Liver (tissue), 9 donors: Measurements from ENCODE around the gene STX2. TPM values are rescaled to one million over a fixed set of nuclear protein-coding genes. Genes with fewer than 3 reads are reported as not detected.

Experiments used
- DNase-seq: peaks from one replicate; pipeline ENCODE4 v3.0.0-alpha.2; 2017; ENCODE audit warnings: low spot score
- H3K27ac ChIP-seq, 2 donors: one replicate each; pipeline ENCODE4 v1.7.0; 2013; ENCODE audit warnings: inconsistent platforms in 2 of 2, low read length in 2 of 2, control low read depth in 1 of 2, low read depth in 1 of 2, mild to moderate bottlenecking in 1 of 2
- H3K27me3 ChIP-seq, 4 donors: one replicate each; pipeline versions ENCODE4 v1.6.1 to v1.7.0; 2013; ENCODE audit warnings: low read length in 3 of 4, inconsistent platforms in 1 of 4, mild to moderate bottlenecking in 1 of 4, moderate library complexity in 1 of 4; ENCODE audit not compliant: control insufficient read depth in 4 of 4, insufficient read depth in 4 of 4
- H3K36me3 ChIP-seq, 4 donors: one replicate each; pipeline versions ENCODE4 v1.6.1 to v1.7.0; 2013; ENCODE audit warnings: low read length in 3 of 4, mild to moderate bottlenecking in 3 of 4, low read depth in 1 of 4, moderate library complexity in 1 of 4; ENCODE audit not compliant: control insufficient read depth in 4 of 4, insufficient read depth in 3 of 4
- H3K4me1 ChIP-seq, 4 donors: one replicate each; pipeline versions ENCODE4 v1.6.1 to v1.7.0; 2013; ENCODE audit warnings: low read length in 3 of 4, mild to moderate bottlenecking in 3 of 4, moderate library complexity in 1 of 4; ENCODE audit not compliant: control insufficient read depth in 4 of 4, insufficient read depth in 4 of 4
- H3K4me3 ChIP-seq, 3 donors: one replicate each; pipeline versions ENCODE4 v1.6.1 to v1.7.0; 2013; ENCODE audit warnings: low read length in 3 of 3, control low read depth in 1 of 3, low read depth in 1 of 3, mild to moderate bottlenecking in 1 of 3
- H3K9ac ChIP-seq, 2 donors: one replicate each; pipeline ENCODE4 v1.7.0; 2013; ENCODE audit warnings: low read length in 2 of 2, mild to moderate bottlenecking in 2 of 2, moderate library complexity in 2 of 2, control low read depth in 1 of 2, low read depth in 1 of 2
- H3K9me3 ChIP-seq, 4 donors: one replicate each; pipeline versions ENCODE4 v1.6.1 to v1.7.0; 2013; ENCODE audit warnings: low read length in 3 of 4; ENCODE audit not compliant: control insufficient read depth in 4 of 4
- EGR1 ChIP-seq, 2 donors: IDR thresholded peaks; 2 replicates each; pipeline ENCODE4 v1.6.1; 2016 to 2018; ENCODE audit warnings: antibody characterized with exemption in 2 of 2, low read depth in 2 of 2
- FOXA1 ChIP-seq: IDR thresholded peaks from 2 replicates; pipeline ENCODE4 v1.6.1; 2016; ENCODE audit warnings: antibody characterized with exemption
- FOXA2 ChIP-seq: IDR thresholded peaks from 2 replicates; pipeline ENCODE4 v1.6.1; 2016; ENCODE audit warnings: antibody characterized with exemption
- GABPA ChIP-seq, 2 donors: IDR thresholded peaks in 1 of 2; conservative IDR thresholded peaks in 1 of 2; 2 replicates each; pipeline ENCODE4 v1.6.1; 2016; ENCODE audit warnings: antibody characterized with exemption in 2 of 2, mild to moderate bottlenecking in 1 of 2, moderate library complexity in 1 of 2
- HNF4A ChIP-seq, 2 donors: conservative IDR thresholded peaks; 2 replicates each; pipeline ENCODE4 v1.6.1; 2016; ENCODE audit warnings: antibody characterized with exemption in 2 of 2, mild to moderate bottlenecking in 2 of 2
- HNF4G ChIP-seq: IDR thresholded peaks from 2 replicates; pipeline ENCODE4 v1.6.1; 2016; ENCODE audit warnings: antibody characterized with exemption
- JUND ChIP-seq, 2 donors: IDR thresholded peaks; 2 replicates each; pipeline ENCODE4 v1.6.1; 2016; ENCODE audit warnings: antibody characterized with exemption in 2 of 2
- NR2F2 ChIP-seq: IDR thresholded peaks from 2 replicates; pipeline ENCODE4 v1.6.1; 2016; ENCODE audit warnings: antibody characterized with exemption
- RAD21 ChIP-seq, 2 donors: IDR thresholded peaks; 2 replicates each; pipeline ENCODE4 v1.6.1; 2016; ENCODE audit warnings: antibody characterized with exemption in 2 of 2, mild to moderate bottlenecking in 2 of 2
- RXRA ChIP-seq, 2 donors: IDR thresholded peaks; 2 replicates each; pipeline ENCODE4 v1.6.1; 2017 to 2018; ENCODE audit warnings: antibody characterized with exemption in 2 of 2, mild to moderate bottlenecking in 1 of 2
- SP1 ChIP-seq: IDR thresholded peaks from 2 replicates; pipeline ENCODE4 v1.6.1; 2018; ENCODE audit warnings: antibody characterized with exemption, mild to moderate bottlenecking
- TAF1 ChIP-seq: conservative IDR thresholded peaks from 2 replicates; pipeline ENCODE4 v1.6.1; 2016; ENCODE audit warnings: antibody characterized with exemption, mild to moderate bottlenecking
- YY1 ChIP-seq: IDR thresholded peaks from 2 replicates; pipeline ENCODE4 v1.6.1; 2016; ENCODE audit warnings: antibody characterized with exemption, mild to moderate bottlenecking
- WGBS: extraction: QIAGEN DNeasy Blood & Tissue Kit; methylation state at CpG from one replicate; pipeline ENCODE4 v1.1.7; 2013; 5-methylcytosine and 5-hydroxymethylcytosine counted together
- polyA plus RNA-seq, 2 donors: library from polyadenylated mRNA; stranded (reverse) in 1 of 2; unstranded in 1 of 2; fragments of 200-250 nt in 1 of 2; fragments of >200 nt in 1 of 2; fragmentation: Nextera tagmentation in 1 of 2; extraction: Ambion mirVana in 1 of 2; gene quantifications; one replicate each; pipeline versions ENCODE4 v1.2.1 to v1.2.3, GENCODE V29; 2013 to 2015
- total RNA-seq, 2 donors: library from RNA; depleted of rRNA; stranded (reverse); fragments of >200 nt; gene quantifications; one replicate each; pipeline ENCODE4 v1.2.3, GENCODE V29; 2014
- TF ChIP-seq, protein P1 (sequence below): IDR thresholded peaks from 2 replicates; pipeline ENCODE4 v1.6.1; 2016; ENCODE audit warnings: antibody characterized with exemption
- TF ChIP-seq, protein P2 (sequence below): IDR thresholded peaks from 2 replicates; pipeline ENCODE4 v1.6.1; 2016; ENCODE audit warnings: antibody characterized with exemption, mild to moderate bottlenecking
- TF ChIP-seq, protein P3 (sequence below): IDR thresholded peaks from 2 replicates; pipeline ENCODE4 v1.6.1; 2016; ENCODE audit warnings: antibody characterized with exemption
- TF ChIP-seq, protein P4 (sequence below): IDR thresholded peaks from 2 replicates; pipeline ENCODE4 v1.6.1; 2016; ENCODE audit warnings: antibody characterized with exemption
- TF ChIP-seq, protein P5 (sequence below): fragments of 150-350 bp; IDR thresholded peaks from 2 replicates; pipeline ENCODE4 v1.5.1; 2017; ENCODE audit warnings: improper control_type of control experiment, low read depth, low read length; ENCODE audit not compliant: missing input control
- donor health status: healthy.
- donor health status: healthy.
- donor health status: healthy.
- donor health status: healthy.
- donor health status: healthy.

Gene STX2
- total and polyA plus RNA-seq, 4 donors: 4.7 to 13.8 (median 8.9) TPM

DNA sequence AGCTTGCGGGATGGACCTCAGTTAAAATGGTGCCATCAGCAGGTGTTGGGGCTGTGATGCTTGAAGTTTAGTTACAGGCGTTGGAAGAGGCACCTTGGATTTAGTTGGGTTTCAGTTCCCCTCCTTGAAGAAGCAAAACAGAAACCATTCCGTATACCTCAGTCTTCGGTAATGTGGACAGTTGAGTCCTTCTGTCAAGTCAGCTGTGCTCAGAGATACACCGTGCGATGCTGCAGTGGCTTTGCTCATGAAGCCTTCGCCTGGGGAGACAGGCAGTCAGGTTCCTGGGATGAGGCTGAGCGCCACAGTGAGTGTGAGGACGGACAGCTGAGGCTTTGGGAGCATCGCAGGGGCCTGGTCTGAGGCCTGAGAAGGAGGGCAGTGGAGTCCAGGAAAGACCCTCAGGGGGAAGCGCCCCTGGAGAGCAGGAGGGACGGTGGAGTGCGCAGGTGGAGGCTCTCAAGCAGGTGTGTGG is 40.2 kb upstream of the STX2 start:
- Histone ChIP-seq H3K27me3 (no peaks in the 10 kb centered on the region), H3K4me3 (no peak overlapping the region), H3K9me3 (no peaks in the 10 kb centered on the region), H3K9ac (no peak overlapping the region), H3K27ac (no peak overlapping the region), H3K36me3 (peaks cover 4 to 15% (median 8%) of the 10 kb centered on the region in 4 donors), H3K4me1 (peaks cover 4 to 31% (median 16%) of the 10 kb centered on the region in 4 donors)
- TF ChIP-seq, protein P1, sequence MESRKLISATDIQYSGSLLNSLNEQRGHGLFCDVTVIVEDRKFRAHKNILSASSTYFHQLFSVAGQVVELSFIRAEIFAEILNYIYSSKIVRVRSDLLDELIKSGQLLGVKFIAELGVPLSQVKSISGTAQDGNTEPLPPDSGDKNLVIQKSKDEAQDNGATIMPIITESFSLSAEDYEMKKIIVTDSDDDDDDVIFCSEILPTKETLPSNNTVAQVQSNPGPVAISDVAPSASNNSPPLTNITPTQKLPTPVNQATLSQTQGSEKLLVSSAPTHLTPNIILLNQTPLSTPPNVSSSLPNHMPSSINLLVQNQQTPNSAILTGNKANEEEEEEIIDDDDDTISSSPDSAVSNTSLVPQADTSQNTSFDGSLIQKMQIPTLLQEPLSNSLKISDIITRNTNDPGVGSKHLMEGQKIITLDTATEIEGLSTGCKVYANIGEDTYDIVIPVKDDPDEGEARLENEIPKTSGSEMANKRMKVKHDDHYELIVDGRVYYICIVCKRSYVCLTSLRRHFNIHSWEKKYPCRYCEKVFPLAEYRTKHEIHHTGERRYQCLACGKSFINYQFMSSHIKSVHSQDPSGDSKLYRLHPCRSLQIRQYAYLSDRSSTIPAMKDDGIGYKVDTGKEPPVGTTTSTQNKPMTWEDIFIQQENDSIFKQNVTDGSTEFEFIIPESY: no peak
- TF ChIP-seq EGR1 (IDR thresholded peaks at IDR 0.05; ENCODE audit: low read depth in 2 of 2) (no peak), RAD21 (IDR thresholded peaks at IDR 0.05) (no peak), TAF1 (no peak), FOXA1 (no peak), JUND (IDR thresholded peaks at IDR 0.05) (no peak), HNF4A (conservative IDR thresholded peaks at IDR 0.05) (no peak), RXRA (IDR thresholded peaks at IDR 0.05) (no peak), FOXA2 (no peak), YY1 (no peak), NR2F2 (no peak), SP1 (no peak), HNF4G (no peak), GABPA (IDR thresholded peaks at IDR 0.05 in 1 of 2, conservative IDR thresholded peaks at IDR 0.05 in 1 of 2) (no peak)
- TF ChIP-seq, protein P2, sequence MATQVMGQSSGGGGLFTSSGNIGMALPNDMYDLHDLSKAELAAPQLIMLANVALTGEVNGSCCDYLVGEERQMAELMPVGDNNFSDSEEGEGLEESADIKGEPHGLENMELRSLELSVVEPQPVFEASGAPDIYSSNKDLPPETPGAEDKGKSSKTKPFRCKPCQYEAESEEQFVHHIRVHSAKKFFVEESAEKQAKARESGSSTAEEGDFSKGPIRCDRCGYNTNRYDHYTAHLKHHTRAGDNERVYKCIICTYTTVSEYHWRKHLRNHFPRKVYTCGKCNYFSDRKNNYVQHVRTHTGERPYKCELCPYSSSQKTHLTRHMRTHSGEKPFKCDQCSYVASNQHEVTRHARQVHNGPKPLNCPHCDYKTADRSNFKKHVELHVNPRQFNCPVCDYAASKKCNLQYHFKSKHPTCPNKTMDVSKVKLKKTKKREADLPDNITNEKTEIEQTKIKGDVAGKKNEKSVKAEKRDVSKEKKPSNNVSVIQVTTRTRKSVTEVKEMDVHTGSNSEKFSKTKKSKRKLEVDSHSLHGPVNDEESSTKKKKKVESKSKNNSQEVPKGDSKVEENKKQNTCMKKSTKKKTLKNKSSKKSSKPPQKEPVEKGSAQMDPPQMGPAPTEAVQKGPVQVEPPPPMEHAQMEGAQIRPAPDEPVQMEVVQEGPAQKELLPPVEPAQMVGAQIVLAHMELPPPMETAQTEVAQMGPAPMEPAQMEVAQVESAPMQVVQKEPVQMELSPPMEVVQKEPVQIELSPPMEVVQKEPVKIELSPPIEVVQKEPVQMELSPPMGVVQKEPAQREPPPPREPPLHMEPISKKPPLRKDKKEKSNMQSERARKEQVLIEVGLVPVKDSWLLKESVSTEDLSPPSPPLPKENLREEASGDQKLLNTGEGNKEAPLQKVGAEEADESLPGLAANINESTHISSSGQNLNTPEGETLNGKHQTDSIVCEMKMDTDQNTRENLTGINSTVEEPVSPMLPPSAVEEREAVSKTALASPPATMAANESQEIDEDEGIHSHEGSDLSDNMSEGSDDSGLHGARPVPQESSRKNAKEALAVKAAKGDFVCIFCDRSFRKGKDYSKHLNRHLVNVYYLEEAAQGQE: no peak
- TF ChIP-seq, protein P3, sequence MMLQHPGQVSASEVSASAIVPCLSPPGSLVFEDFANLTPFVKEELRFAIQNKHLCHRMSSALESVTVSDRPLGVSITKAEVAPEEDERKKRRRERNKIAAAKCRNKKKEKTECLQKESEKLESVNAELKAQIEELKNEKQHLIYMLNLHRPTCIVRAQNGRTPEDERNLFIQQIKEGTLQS: no peak
- TF ChIP-seq, protein P4, sequence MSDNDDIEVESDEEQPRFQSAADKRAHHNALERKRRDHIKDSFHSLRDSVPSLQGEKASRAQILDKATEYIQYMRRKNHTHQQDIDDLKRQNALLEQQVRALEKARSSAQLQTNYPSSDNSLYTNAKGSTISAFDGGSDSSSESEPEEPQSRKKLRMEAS: no peak
- TF ChIP-seq, protein P5, sequence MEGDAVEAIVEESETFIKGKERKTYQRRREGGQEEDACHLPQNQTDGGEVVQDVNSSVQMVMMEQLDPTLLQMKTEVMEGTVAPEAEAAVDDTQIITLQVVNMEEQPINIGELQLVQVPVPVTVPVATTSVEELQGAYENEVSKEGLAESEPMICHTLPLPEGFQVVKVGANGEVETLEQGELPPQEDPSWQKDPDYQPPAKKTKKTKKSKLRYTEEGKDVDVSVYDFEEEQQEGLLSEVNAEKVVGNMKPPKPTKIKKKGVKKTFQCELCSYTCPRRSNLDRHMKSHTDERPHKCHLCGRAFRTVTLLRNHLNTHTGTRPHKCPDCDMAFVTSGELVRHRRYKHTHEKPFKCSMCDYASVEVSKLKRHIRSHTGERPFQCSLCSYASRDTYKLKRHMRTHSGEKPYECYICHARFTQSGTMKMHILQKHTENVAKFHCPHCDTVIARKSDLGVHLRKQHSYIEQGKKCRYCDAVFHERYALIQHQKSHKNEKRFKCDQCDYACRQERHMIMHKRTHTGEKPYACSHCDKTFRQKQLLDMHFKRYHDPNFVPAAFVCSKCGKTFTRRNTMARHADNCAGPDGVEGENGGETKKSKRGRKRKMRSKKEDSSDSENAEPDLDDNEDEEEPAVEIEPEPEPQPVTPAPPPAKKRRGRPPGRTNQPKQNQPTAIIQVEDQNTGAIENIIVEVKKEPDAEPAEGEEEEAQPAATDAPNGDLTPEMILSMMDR: no peak
- DNase-seq: no peak
- 93% methylated on average over 13 of the region's 13 CpGs for WGBS
